CD4-positive, alpha-beta T cell treated with Interferon alpha-2 for 1 hour (primary cell): ENCODE results near the gene DPH2.

ENCODE experiments used
- DNase-seq, 2 donors: peaks; one replicate each; pipeline ENCODE4 v3.0.0-alpha.2; 2020 to 2022

The DPH2 gene

DNA sequence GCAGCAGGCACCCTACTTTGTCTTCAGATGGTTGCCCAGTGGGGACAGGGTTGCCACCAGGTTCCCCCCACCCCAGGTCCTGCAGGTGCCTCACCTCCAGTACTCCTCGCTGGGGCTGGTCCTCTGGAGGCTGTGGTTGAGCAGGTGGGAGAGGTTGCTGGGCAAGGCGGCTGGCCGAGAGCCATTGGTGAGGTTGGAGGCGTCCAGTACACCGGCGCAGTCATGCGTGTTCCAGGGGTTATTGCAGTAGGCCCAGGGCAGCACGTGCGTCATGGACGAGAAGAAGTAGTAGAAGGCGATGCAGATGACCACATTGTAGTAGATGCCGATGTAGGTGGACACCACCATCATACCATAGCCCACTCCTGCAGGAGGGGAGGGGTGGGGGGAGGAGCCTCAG lies 38.4 kb downstream of the DPH2 start:
- no peak for DNase-seq

DNA sequence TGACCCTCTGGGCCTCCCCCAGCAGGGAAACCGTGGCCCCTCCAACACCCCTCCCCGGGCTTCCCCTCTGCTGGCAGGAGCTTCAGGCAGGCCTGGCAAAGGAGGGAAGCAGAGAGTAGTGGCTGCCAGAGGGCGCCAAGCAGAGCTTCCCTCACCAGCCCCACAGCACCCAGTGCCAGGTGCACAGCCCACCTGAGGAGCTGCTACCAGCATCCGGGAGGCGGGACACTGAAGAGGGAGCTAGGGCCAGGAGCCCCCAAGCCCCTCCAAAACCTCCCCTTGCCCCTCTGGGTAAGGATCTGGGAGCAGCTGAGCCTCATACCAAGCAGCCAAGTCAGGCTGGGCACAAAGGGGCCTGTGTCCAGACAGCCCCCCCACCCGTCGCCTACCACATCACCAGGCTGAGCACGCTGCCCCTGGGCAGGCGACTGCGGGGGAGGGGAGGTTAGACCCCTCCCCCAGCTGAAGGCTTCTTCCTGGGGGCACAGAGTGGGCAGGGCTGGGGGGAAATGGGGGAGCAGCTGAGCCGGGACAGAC lies 41.2 kb downstream of the DPH2 start:
- DNase-seq: no peak

DNA sequence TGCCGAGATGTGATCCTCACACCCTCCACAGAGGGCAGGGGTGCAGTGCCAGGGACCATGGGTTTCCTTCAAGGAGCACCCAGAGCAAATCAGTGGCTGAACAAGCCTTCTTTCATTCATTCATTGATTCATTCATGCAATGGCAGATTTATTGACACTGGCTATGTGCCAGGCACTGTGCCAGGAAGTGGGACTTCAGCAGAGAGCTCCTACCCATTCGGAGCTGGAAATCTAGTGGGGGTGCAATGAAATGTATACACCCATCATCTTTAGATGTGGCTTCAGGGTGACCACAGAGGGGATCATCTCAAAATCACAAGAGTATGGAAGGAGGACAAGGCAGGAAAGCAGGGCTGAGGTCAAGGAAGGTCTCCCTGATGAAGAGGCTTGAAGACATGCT lies 42.6 kb downstream of the DPH2 start:
- DNase-seq: no peak

DNA sequence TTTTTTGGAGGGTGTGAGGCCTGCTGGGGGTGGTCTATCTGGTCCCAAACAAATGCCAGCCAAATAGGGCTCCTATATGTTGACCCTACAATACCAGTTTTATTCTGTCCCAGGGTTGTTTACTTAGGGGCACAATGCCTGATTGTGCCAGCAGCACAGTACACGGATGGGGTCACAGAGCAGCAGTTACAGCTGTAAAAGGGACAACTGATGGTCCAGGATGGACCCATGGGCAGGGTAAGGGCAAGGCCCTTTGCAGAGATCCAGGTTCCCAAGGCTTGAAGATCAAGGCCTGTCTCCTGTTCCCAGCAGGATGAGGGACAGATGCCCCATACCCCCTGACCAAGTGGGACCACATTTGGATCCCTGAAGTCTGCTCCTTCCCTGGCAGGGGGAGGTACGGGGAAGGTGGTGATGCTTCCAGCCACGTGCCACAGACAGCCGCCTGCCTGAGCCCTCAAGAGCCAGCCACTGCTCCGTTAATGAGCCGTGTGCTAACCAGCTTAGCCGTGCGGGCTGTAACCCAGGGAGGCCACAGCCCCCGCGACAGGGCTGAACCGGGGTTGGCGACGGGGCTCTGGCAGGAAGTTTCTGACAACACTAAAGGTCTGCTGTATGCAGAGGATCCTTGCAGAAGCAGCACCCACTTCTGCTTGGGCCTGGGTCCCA lies 43.3 kb downstream of the DPH2 start:
- no peak for DNase-seq

DNA sequence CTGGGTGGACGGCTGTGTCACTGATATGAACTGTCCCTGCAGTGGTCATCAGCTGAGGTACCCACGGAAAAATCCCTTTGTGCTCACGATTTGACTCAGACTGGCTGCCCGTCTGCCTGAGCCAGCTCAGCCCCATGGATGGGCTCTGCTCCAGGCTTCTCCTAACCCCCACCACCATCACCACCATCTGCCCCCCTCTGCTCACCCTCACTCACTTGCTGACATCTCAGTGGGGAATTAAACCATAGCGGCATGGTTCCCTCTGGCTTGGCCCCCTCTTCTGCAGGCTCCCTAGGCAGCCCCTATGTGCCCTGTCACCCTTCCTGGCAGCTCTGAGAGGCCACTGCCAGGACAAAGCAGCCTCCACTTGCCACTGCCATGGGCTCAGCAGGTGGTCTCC lies 44.1 kb downstream of the DPH2 start:
- no peak for DNase-seq

DNA sequence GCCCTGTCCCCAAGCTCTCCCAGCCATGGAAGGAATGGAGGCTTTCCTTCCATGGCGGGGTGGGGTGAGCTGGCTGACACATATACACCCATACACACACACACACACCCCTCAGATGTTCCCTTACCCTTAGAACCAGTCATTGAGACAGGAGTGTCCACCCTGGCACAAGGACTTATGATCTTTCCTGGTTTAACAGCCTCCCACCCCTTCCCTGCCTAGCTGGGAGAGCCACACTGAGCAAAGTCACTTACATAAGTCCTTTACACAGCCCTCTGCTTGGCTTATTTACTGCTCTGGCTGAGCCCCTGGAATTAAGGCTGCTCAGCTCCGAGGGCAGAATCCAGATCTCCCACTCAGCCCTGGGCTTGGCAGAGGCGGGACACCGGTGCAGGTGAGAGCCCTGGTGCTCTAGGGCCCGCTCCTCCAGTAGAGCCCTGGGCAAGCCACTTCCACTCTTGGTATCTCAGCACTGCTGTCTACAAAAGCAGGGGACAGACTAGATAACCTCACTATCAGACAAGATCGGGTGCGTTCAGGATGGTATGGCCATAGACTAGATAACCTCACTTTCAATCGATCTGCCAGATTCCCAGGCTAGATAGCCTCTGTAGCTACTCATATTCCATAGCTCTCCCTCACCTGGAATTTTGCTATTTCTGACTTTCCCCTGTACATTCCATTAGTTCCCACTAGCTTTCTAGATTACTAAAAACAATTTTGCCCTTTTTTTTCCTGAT lies 44.7 kb downstream of the DPH2 start:
- no peak for DNase-seq

DNA sequence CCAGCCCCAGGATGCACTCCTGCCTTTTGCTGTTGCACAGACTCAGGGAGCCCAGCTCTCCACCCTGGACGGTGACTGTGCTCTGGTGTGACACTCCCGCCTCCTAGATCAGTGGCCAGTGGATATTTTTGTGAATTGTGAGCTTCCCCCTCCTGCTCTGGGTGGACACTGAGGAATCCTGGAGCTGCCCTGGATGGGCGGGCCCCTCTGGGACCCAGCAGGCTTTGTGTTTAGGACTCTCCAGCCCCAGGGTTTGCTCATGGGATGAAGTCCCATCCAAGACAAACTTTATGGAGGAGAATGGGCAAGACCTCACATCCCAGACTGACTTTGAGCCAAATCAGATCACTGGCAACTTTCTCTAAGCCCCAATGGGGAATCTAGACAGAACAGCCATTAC lies 45.4 kb downstream of the DPH2 start:
- DNase-seq: no peak

DNA sequence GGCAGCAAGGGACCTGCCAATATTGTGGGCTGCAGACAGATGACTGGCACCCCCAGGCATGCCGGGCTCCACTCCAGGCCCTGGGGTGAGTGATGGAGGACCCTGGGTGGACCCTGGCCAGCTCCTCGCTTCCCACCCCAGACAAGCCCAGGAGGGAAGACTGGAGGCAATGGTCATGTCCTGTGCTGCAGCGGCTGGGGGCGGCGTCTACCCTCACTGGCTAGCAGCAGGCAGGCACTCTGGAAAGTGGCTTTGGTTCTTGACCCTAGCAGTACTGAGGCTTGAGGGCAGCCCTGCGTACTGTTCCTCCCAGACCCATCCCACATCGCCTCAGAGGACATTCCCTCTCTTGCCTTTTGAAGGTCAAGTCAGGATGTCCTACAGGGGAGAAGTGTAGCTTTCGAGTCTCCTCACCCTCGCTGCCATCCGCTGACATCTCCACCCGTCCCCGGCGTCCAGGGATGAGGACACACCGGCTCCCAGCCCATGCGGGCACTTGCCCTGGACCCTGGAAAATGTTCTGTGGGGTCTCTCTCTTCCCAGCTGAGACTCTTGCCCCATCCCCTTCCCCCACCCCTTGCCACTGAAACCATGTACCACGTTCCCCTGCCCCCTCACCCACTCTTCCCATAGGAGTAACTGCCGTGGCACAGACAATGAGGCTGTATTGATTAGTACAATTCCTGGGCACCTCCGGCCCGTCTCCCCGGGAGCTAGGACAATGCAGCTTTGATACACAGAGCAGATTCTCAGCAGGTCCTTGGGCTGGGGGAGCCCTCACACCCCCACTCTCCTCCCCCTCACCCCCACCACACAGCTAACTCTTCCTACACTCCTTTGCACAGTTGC lies 46.5 kb downstream of the DPH2 start:
- no peak for DNase-seq

DNA sequence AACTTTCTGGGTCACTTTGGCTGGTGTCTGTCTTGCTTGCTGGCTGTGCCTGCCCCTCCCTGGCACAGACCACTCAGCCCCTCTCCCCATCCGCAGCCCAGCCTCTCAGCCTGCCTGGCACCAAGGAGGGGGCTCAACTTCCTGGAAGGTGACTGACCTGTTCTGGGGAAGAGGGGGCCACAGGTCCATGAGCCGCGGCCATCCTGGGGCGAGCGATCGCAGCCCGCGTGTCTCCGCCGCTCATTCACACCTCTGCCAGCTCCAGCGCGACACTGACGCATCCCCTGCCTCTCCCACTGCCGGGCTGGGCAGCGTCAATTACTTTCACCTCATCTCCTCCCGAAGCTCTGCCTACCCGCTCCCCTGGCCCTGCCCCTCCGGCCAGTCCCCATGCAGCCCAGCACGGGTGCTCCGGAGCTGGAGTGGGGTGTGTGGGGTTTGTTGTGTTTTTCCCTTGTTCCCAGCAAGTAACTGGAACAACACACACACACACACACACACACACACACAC lies 47.1 kb downstream of the DPH2 start:
- DNase-seq: no peak

DNA sequence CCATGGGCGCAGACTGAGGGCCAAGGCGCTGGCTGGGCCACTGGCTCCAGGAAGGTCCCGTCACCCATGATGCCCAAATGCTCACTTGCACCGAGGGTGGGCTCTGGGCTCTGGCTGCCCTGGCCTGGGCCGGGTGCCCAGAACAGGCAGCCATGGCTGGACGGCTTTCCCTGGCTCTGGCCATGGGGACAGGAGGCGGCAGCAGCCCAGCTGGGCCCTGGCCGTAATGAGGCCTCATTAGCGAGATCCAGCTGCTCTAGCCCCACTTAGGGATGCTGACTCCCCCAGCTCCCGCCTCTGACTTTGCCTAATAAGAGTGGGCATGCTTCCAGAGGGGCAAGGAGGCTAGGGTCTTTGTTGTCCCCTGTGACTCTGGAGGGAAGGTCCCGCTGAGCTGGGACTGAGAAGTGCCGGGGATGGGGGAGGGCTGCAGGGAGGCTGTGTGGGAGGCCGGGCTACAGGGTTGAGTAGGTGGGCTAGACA lies 49.7 kb downstream of the DPH2 start:
- DNase-seq: no peak

DNA sequence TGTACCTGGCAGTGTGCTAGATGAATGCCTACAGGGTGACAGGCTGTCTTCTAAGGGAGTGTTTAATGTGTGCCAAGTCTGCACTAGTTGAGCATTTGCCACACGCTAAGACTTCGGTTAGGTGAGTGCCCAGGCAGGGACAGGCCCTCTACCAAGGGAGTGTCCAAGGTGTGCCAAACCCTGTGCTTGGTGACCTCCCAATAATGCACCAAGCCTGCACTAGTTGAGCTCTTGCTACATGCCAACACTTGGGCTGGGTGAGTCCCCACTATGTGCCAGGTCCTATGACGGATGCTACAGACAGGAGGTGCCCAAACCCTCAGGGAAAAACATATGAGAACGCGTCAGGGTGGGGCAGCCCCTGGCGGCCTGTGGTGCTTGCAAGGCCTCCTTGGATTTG lies 50.7 kb downstream of the DPH2 start:
- no peak for DNase-seq

DNA sequence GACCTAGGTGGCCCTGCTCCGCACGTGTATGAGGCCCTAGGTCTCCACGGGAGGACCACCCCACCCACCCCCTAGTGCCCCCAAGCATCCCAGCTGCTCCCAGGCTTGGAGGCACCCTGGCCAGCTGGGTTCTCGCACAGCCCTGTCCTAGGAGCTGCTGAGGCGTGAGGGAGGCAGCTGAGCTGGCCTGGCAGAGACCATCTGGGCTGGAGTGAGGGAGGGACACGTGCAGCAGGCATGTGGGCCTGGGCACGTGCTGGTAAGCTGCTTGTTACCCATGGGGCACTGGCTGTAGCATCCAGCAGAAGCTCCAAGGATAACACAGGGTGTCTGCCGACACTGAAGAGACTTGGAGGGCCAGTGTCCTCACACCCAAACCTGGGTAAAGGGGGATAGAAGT lies 51.3 kb downstream of the DPH2 start:
- no peak for DNase-seq

DNA sequence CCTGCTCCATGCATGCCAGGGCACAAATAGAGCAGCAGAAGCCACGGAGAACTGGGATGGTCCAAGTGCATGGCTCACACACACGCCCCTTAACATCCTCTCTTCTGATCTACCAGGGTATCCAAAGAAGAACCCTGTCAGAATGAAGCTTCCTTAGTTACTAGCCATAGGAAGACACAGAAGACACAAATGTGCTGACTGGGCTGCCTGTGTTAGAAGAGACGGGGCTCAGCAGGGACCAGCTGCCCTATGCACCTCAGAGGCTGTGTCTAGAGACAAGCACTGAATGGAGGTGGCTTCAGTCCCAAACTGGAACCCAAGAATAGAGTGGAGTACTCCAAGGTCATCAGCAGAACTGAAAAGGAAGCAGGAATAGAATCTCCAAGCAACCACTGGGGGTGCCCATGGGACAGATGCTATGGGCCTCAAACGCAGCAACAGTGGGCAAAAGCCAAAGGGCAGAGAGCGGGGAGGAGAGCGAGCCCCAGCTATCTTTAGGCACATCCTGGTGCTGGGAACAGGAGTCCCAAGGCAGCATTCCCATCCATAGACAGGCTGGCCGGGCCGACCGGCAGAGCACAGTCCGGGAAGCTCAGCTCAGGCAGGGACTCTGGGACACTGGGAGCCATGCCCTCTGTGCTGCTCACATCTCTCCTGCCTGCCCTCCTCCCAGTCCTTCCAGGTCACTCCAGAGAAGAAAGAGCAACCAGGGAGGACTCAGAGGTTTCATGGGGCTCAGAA lies 51.9 kb downstream of the DPH2 start:
- DNase-seq: no peak
